ENCODE results near the gene TREM1.
"Not testable (repeated sequence)": the region's sequence is repeated elsewhere in the genome, so short reads cannot be mapped to it uniquely, and the experiment has no call there.

TREM1 gene

DNA sequence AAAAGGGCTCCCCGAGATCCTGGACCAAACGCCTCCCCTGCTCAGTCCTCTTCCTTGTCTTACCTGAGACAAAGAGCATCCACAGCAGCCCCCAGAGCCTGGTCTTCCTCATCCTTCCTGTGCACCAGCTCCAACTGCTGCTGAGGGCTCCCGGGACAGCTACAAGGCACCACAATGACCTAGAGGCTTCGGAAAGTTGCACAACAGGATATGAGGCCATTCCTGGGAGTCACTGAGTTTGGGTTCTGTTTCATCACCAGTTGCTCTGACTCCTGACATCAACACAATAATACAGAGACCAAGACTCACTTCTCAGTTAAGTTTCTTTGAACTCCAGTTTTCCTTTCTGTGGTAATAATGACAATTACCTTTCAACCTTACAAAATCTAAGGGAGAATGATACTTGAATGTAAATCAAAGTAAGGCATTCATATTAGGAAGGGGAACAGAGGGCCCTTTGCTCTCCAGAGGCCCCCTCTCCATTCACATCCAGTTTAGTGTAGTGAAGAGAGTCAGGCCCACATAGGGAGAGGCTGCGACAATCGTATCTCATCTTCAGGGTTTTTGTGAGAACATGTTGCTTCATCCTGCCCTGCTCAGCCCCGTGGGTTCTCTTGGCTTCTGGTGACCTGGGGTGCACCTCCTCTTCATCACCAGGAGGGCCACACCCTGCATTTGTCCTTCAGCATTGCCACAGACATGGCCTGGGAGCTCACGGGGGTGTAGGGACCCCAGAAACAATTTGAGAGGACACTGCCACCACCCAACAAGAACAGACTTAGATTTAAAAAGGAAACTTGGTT is at the start of gene TREM1:
Gene TREM1 (minus strand): TSS at position 139 of the 803 bp plus-strand sequence. CDS start 27 bp downstream, at position 112.
- no peak for DNase-seq

DNA sequence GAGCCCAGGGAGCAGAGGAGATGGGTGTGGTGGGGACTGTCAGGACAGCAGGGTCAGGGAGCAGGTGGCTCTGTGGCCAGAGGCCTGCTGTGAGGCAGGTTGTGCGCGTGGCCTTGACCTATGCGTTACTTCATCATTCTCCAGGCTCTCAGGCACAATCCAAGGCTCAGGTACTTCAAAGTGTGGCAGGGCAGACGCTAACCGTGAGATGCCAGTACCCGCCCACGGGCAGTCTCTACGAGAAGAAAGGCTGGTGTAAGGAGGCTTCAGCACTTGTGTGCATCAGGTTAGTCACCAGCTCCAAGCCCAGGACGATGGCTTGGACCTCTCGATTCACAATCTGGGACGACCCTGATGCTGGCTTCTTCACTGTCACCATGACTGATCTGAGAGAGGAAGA is 49.5 kb upstream of the TREM1 start:
- DNase-seq = no peak

DNA sequence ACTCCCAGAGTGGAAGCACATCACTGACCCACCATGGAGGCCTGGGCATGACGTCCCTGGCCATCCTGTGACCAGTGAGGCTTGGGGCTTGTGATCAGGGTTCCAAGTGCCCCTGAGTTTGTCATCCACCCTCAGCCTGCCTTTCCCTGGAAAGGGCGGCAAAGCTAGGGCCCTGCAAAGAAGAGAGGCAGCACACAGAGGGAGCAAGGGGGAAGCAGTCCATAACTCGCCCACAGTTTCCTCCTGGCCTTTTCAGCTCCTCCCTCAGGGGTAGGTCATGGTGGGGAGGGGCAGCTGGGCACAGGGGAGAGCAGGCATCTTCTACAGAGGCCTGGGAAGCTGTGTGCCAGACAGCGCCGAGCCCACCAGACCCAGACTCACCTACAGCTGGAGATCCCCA is 48.8 kb upstream of the TREM1 start, which contains the start of gene NCR2:
Gene NCR2 (plus strand): TSS at position 313 of the 400 bp plus-strand sequence. CDS start 269 bp downstream, outside the sequence.
- DNase-seq = no peak

DNA sequence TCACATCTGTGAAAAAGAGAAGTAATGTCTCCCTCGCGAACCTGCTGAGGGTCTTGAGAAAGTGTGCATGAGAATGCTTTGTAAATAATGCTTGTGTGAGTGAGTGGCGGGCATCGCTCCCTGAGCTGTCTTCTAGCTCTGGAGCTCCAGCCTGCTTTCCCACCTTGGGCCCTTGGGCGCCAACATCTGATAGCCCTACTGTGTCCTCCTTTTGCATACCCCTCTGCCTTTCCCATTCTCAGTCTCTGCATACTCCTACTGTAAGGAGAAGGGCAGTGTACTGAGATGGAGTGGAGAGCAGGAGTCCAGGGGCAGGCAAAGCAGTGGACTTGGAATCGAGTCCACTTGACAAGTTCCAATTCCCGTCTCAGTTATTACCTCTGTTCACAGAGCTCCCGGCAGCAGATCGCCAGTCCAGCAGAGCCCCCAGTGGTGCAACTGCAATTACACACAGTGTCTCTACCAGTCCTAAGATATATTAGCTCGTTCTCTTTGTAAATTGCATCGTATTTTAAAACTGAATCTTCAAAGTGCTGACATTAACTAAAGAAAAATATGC is 48.1 kb upstream of the TREM1 start:
- DNase-seq = no peak

DNA sequence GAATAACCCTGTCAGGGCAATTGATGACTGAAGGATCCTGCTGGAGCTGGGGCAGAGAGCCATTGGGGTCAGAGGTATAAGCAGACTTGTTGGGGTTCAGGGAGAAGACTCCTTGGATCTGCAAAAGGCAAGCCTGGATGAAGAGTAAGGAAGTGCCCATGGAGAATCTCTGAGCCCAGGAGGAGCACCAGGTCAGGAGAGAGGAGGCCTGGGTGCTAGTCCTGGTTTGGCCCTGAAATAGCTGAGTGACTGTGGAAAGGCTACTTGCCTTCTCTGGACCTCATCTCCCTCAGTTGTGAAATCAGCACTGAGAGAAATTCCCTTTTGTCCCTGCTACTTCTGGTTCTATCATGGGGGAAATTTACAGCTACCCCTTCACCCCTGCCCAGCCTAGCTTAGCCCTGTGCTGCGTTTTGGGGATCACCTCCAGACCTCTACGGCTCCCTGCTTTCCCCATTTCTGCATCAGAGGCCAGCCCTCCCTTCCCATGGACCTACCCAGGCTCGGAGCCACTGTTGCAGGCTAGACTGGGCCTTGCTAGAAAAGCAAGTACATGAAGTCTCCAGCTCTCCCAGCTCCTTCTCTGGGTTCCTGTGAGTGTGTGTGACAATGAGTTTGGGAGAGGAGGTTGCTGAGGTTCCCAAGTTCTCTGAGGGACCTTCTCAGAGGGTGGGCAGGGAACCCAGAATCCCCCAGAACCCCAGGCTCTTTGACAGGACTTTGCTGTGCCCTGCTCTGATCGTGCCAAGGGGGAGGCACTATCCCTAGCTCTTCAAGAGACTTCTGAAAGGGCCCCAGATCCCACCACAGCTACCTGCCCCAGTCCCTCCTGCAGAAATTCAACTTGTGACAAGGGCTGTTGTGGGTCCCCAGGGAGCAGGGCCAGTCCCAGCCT is 46.6 kb upstream of the TREM1 start:
- DNase-seq = no peak

DNA sequence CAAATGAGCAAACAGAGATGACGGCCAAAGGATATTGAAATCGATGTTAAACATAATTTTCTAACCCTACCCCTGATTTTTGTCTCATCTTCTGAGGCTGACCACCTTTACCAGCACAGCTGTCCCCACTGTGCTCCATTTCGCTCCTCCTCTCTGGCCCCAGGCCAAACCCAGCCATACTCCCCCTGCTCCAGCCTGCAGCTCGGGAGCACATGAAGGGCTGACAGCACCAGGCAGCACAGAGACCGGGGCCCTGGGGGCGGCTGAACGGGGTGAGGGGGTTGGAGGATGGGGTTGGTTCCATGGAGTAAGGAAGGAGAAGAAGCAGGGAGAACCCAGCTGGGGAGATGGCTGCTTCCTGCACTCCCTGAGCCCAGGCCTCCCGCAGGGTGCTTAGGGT is 45.8 kb upstream of the TREM1 start:
- DNase-seq = no peak

DNA sequence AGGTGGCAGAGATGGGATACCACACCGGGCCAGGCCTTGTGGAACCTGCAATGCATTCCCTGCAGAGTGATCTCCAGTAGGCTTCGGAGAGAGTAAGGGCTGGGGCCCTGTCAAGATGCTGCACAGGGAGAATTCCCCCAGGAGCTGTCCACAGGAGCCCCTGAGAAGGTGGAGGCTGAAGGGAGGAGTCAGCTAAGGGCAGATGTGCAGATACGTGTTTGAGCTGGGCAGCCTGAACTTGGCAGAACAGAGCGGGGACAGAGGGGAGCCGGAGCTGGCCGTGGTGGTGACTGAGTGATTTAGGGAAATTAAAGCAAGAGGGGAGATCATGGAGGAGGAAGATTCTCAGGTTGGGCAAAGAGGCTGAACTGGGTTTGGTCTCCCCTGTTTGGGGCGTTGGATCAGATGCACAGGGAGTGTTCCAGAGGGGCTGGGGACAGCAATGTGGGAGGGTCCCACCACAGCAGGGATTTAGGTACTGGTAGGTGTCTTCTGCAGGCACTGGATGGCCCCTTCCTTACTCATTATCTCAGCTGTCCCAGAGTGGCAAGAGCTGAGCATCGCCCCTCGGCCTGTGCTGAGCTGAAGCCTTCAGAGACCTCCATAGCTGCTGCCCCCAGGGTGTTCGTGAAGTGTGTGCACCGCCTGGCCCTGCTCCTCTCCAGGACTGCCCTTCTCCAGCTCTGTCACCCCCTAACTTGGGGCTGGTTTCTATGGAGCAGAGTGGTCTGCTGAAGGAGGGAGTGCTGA is 45.1 kb upstream of the TREM1 start:
- no peak for DNase-seq

DNA sequence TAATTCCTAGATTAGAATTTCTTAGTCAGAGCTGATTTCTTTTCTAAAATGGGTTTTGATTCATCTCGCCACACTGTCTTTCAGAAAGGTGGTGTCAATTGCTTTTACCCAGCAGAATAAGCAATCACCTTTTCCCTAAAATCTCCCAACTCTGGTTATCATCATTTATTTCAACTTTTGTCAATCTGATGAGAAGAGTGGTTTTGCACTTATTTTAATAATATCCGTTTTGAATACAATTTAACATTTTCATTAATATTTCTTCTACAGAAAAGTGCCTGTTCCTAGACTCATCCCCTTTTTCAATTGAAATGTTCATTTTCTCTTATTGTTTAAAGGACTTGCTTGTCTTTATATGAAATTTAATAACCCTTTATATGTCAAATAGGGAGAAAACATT is 40.7 kb upstream of the TREM1 start:
- no peak for DNase-seq

DNA sequence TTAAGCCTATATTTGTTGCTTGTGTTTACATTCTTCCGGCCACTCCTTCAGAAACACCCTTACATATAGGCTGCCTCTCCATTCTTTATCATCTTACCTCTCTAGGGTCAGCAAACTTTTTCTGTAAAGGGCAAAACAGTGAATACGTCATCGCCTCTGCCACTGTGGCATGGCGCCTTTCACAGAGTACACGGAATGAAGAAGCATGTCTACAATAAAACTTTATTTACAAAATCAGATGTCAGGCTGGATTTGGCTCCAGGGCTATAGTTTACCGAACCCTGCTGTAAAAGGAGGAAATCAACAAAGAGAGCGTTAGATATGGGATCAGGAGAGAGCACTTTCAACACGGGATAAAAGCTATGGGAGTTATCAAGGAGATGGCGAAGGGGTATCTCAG is 39.6 kb upstream of the TREM1 start:
- no peak for DNase-seq

DNA sequence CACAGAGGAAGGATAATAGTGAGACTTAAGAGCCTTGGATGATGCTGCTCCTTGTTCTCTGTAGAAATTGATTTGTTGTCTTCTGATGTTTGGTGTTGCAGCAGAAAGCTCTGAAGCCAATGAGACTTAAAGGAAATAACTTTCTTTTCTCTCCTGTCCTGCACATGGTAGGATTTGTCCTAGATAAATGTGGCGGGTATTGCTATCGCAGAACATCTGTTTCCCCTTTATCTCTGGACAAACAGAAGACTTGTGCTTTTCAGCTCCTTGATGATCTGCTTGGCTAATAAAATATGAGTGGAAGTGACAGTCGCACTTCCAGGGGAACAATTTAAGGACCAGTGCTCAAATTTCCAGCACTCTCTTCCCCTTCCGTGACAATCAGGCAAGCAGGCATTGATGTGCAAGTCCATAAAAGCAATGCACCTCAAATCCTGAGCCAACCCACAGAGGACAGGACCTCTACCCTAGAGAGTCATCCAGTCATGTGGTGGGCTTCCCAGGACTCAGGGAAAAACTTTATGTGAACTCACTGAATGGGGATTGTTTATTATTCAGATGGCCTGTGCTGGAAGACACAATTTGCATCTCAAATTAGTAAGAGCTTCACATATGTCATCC is 39.1 kb upstream of the TREM1 start:
- DNase-seq = no peak

DNA sequence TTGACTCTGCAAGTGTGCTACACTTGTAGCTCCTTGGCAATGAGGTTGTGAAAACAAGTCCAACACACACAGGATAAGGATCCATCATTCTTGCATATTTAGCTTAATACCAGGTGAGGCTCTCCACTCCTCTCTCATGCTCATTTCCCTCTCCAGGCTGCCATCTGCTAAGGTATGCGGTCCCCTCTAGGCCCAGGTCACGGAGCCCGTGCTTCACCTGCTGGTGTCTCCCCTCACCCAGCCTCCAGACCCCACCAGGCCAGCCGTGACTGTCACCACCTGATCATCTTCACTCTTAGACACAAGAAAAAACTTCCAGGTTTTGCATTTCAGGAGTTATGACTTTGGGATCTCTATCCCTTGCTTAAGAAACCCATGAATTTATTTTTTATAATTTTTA is 34.7 kb upstream of the TREM1 start:
- DNase-seq = no peak

DNA sequence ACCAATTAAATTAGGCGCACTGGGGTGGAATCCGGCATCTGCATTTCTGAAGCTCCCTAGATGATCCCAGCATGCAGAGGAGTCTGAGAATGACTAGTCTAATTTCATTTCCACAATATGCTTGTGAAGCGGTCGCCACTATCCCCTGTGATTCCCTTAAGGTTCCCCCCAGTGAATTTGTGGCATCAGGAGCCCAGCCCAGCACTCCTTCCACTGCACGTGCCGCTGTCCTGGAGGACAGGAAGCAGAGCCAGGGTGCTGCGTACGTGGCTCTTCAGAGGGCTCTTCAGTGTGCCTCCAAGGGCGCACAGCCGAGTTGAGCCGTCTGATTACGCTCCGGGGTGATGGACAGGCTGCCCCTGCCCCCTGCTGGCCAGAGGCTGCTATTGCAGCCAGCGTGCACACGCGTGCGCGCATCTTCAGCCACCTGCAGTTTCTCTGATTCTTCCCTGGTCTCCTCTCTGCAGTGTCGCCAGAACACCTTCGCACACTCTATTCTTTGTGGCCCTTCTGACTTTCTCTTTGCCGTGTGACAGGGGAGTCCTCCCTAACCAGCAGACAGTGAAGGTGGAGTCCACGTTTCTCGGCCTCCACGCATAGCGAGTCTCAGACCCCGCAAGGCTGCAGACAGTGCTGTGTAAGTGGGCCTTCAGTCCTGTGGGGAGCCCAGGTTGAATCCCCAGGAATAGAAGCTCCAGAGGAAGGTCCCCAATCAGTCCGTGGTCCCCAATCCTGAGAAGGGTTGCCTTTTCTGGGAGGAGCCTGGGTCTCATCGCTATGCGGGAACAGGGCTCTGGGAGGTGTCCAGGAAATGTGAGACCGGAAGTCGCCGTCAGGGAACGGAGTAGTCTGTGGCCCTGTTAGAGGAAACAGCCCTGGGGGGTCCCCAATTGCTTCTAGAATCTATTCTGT is 32.4 kb upstream of the TREM1 start:
- DNase-seq = peak; percentile 91

DNA sequence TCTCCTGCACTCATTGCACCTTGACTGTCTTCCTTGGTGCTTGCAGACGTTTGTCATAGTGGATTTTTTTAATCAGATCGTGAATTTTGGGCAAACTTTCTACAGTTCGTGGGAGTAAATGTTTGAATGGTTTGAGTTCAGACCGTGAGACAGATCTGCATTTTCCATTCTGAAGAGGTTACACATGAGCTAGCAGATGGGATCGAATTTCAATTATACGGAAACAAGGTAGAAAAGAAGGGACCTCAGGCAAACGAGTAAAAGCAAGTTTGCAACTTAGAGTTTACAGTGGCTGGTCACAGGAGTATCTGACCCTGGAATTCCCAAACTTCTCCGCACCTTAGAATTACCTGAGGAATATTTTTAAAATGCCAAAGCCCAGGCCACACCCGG is 31.8 kb upstream of the TREM1 start:
- DNase-seq = no peak

DNA sequence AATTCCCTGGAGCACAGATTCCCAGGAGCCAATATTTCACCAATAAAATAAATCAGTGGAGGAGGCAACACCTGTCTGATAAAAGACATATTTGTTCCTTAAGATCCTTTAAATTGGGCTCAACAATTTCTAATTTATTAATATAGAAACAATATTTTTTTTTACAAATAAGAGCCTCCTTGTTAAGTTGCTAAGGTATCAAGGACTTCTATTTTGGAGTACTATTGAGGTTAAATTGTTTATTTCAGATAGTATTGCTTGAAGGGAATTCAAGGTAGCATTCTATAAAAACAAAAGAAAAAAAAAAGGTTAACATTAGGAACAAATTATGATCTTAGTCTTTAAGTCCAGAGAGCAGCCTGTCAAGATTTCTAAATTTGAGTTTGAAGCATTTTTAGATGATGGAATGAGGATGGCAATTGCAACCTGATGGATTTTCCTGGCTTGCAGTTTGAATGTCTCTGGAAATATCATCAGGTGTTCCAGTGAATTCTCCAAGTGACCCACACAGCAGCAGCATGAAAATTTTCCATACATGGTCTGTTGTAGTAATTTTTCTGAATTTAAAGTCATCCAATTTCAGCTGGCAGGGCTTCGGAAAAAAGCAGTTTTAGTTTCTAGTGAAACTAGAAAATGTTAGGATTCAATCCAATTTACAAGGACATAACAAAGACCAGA is 29.6 kb upstream of the TREM1 start:
- DNase-seq = no peak

DNA sequence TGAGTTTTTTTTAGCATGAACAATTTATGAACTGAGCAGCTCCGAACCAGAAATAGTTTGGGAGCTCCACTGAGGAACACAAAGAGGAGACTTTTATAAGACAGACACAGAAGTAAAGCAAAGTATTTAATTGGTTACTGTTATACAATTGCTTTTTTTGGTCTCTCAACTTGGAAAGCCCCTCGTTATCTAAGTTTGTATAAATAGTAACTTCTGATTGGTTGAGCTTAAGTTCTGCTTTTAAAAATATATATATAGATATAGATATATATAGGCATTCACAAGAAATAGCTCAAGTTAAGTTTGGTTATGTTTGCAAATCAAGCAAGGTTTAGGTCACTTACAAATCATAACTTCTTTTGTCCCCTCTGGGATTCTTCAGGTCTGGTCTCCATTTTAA is 28.7 kb upstream of the TREM1 start:
- DNase-seq = no peak

DNA sequence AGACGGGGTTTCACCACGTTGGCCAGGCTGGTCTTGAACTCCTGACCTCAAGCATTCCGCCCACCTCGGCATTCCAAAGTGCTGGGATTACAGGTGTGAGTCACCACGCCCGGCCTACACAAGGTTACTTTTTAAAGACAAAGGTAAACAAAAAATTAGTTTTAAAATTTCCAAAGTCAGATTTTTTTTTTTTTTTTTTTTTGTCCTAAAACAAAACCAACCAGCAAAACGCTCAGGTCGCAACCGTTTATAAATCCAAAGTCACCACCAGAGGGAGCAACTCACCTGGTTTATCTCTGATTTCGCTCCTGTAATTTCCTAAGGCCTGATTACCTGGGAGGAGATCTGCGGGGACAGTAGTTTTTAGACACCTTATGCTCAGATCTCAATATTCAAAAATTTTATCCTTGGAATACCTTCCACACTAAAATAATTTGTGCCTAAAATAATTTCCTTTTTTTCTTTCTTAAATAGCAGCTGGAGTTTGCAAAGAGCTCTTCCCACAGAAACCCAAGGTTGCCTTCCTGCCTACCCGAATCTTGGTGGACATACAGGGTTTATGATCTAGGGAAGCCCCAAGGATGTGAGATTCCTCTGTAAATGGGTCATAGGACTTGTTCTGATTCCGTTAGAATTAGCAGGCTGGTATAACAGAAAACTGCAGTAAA is 19.8 kb upstream of the TREM1 start:
- DNase-seq = peak; percentile 55

DNA sequence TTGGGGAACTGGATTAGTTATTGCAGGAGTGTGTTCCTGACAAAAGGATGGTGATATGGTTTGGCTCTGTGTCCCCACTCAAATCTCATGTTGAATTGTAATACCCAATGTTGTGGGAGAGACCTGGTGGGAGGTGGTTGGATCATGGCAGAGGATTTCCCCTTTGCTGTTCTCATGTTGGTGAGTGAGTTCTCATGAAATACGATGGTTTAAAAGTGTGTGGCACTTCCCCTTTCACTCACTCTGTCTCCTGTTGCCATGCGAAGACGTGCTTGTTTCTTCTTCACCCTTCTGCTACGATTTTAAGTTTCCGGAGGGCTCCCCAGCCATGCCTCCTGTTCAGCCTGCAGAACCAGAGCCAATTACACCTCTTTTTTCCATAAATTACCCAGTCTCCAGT is 16.2 kb upstream of the TREM1 start:
- no peak for DNase-seq

DNA sequence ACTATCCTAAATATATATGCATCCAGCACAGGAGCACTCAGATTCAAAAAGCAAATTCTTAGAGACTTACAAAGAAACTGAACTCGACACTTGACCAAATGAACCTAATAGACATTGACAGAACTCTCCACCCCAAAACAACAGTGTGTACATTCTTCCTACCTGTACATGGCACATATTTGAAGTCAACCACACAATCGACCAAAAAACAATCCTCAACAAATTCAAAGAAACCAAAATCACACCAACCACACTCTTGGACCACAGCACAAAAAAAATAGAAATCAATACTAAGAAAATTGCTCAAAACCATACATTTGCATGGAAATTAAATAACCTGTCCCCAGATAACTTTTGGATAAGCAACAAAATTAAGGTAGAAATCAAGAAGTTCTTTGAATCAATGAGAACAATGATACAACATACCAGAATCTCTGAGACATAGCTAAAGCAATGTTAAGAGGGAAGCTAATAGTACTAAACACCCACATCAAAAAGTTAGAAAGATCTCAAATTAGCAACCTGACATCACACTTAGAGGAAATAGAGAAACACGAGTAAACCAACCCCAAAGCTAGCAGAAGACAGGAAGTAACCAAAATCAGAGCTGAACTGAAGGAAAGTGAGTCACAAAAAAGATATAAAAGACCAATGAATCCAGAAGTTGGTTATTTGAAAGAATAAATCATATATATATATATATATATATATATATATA is 12.5 kb upstream of the TREM1 start:
- DNase-seq = peak; percentile 60

DNA sequence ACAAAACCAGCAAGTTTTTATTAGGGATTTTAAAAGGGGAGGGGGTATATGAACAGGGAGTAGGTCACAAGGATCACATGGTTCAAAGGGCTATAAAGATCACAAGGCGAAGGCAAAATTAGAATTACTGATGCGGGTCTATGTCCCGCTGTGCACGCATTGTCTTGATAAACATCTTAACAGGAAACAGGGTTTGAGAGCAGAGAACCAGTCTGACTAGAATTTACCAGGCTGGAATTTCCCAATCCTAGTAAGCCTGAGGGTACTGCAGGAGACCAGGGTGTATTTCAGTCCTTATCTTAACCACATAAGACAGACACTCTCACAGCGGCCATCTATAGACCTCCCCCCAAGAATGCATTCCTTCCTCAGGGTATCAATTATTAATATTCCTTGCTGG is 10.8 kb upstream of the TREM1 start:
- not testable (repeated sequence) for DNase-seq
